PC-9 (cell line): ENCODE measurements around the gene NPM3. TPM values are rescaled to one million over a fixed set of nuclear protein-coding genes. Genes with fewer than 3 reads are reported as not detected.
A peak's percentile ranks its signal among the peaks of the same experiment; 100 is the strongest.

Experiments
- Bru-seq: library from RNA; stranded (reverse); fragments of 400-500 nt; gene quantifications from one replicate; lab custom pipeline; 2021; lab: Mats Ljungman, UMichigan
- BruChase-seq, 2 experiments: library from RNA; stranded (reverse); fragments of 400-500 nt; gene quantifications; one replicate each; lab custom pipeline; 2021; lab: Mats Ljungman, UMichigan
- BruUV-seq: library from RNA; stranded (reverse); fragments of 400-500 nt; replicated peaks from 2 replicates; lab custom pipeline; 2021; lab: Mats Ljungman, UMichigan
- CTCF ChIA-PET: fragments of 300-600 bp; sonication (Branson Sonifier 250); formaldehyde crosslinking; loops from one replicate; lab custom pipeline; 2022; ENCODE audit warnings: antibody characterized with exemption; lab: Charles Lee
- POLR2A ChIA-PET: fragments of 300-600 bp; sonication (Branson Sonifier 250); formaldehyde crosslinking; loops from one replicate; lab custom pipeline; 2022; ENCODE audit warnings: antibody characterized with exemption; ENCODE audit not compliant: unreplicated experiment; lab: Charles Lee
- DNase-seq, 2 experiments: peaks; one replicate each; pipeline versions ENCODE4 v3.0.0 to v3.0.0-alpha.2; 2015 to 2022; ENCODE audit warnings: mixed read lengths in 1 of 2
- H2AFZ ChIP-seq: fragments of 200-600 bp; sonication (generic); 2 replicates; pipeline ENCODE4 v1.8.1; 2017; ENCODE audit warnings: antibody characterized with exemption
- H3F3A ChIP-seq: fragments of 200-600 bp; sonication (generic); 2 replicates; pipeline ENCODE4 v1.8.1; 2017; ENCODE audit warnings: antibody characterized with exemption, mild to moderate bottlenecking, low read depth; ENCODE audit not compliant: insufficient read depth
- H3K27ac ChIP-seq: fragments of 200-600 bp; sonication (generic); 2 replicates; pipeline ENCODE4 v1.6.1; 2016; ENCODE audit warnings: mixed run types
- H3K27me3 ChIP-seq: fragments of 200-600 bp; sonication (generic); 2 replicates; pipeline ENCODE4 v1.6.1; 2016; ENCODE audit warnings: low read depth, mixed run types; ENCODE audit not compliant: insufficient read depth
- H3K36me3 ChIP-seq: fragments of 200-600 bp; sonication (generic); 2 replicates; pipeline ENCODE4 v1.6.1; 2016; ENCODE audit warnings: low read depth, mixed run types
- H3K4me1 ChIP-seq: fragments of 200-600 bp; sonication (generic); replicated peaks from 2 replicates; pipeline ENCODE4 v1.6.1; 2016; ENCODE audit warnings: mixed run types; ENCODE audit not compliant: insufficient read depth
- H3K4me2 ChIP-seq: fragments of 200-600 bp; sonication (generic); 2 replicates; pipeline ENCODE4 v1.6.1; 2017; ENCODE audit warnings: mixed run types
- H3K4me3 ChIP-seq: fragments of 200-600 bp; sonication (generic); 2 replicates; pipeline ENCODE4 v1.6.1; 2016; ENCODE audit warnings: mixed run types
- H3K79me2 ChIP-seq: fragments of 200-600 bp; sonication (generic); 2 replicates; pipeline ENCODE4 v1.6.1; 2017; ENCODE audit warnings: low read depth, mixed run types
- H3K9me2 ChIP-seq: fragments of 200-600 bp; sonication (generic); 2 replicates; pipeline ENCODE4 v1.8.1; 2017; ENCODE audit warnings: mild to moderate bottlenecking; ENCODE audit not compliant: insufficient read depth
- H3K9me3 ChIP-seq: fragments of 200-600 bp; sonication (generic); 2 replicates; pipeline ENCODE4 v1.8.1; 2016; ENCODE audit warnings: low read depth; ENCODE audit not compliant: insufficient read depth
- H4K20me1 ChIP-seq: fragments of 200-600 bp; sonication (generic); 2 replicates; pipeline ENCODE4 v1.8.1; 2017; ENCODE audit not compliant: insufficient read depth
- CTCF ChIP-seq: fragments of 200-600 bp; sonication (generic); conservative IDR thresholded peaks from 2 replicates; pipeline ENCODE4 v1.6.1; 2017; ENCODE audit warnings: mixed run types, antibody characterized with exemption, mild to moderate bottlenecking, moderate library complexity
- EZH2 ChIP-seq: fragments of 200-600 bp; sonication (generic); IDR thresholded peaks from 2 replicates; pipeline ENCODE4 v1.8.0; 2017; ENCODE audit warnings: antibody characterized with exemption, low read depth
- intact Hi-C: fragments of 100-400 bp; cut with micrococcal nuclease; formaldehyde crosslinking; loops from one replicate; pipeline ENCODE4 v1.10.0; 2022; ENCODE audit not compliant: unreplicated experiment
- long read RNA-seq: library from polyadenylated mRNA; stranded (forward); transcript quantifications from one replicate; pipeline ENCODE4 v2.0.0, GENCODE V29; 2022
- total RNA-seq: library from RNA; stranded (reverse); gene quantifications from 2 replicates; pipeline ENCODE4 v1.2.3, GENCODE V29; 2021

Gene NPM3
- total RNA-seq (36.1 and 43.6 TPM in 2 replicates), Bru-seq, nascent RNA (percentile 52 among the genes with signal in this experiment), BruChase-seq, experiment 1, labeled RNA remaining after a 2-hour chase (percentile 55 among the genes with signal in this experiment), BruChase-seq, experiment 2, labeled RNA remaining after a 6-hour chase (percentile 71 among the genes with signal in this experiment)
- long read RNA-seq, partial matches to known transcripts, result 0 of 1 reads
- long read RNA-seq, other reads (novel, unspliced or antisense), result 1 of 1 reads

- POLR2A ChIA-PET, result interaction anchor here (0.6 kb wide), 1 partner anchor 221 kb away, joined by 3 read pairs; no protein-coding TSS in a partner anchor
- DNase-seq, result peak; percentile 56 to 66
- BruUV-seq, result TSS peak; percentile 25
These were observed at the start of gene NPM3 for GRCh38 chr10:101782811-101783735. NPM3 (minus strand) TSS chr10:101783446; CDS start chr10:101783390, 56 bp downstream.

GRCh38 chr10:101832325-101832771 lies 49.1 kb upstream of the NPM3 start:
- BruUV-seq, result no TSS peak
- Histone ChIP-seq H3K9me2 (no peaks in the 10 kb centered on the region), H3K36me3 (no peaks in the 10 kb centered on the region), H3K4me2 (no peak overlapping the region), H2AFZ (no peak overlapping the region), H3K27me3 (no peaks in the 10 kb centered on the region), H3K79me2 (no peaks in the 10 kb centered on the region), H4K20me1 (no peaks in the 10 kb centered on the region), H3F3A (no peaks in the 10 kb centered on the region; the same call in 1 of the 2 replicates), H3K9me3 (no peaks in the 10 kb centered on the region), H3K27ac (no peak overlapping the region), H3K4me1 (0 out of 2 replicates have a peak, but pooled peaks cover 9% of the 10 kb centered on the region), H3K4me3 (no peak overlapping the region)
- CTCF ChIA-PET, result no interaction called here
- no peak for DNase-seq
- TF ChIP-seq CTCF (no peak), EZH2 (no peak)
- POLR2A ChIA-PET, result no interaction called here
- intact Hi-C loops, result no loop called here

More at GRCh38 chr10:101782811-101783735, at the start of gene NPM3:
- H3K9me2 ChIP-seq, result no peaks in the 10 kb centered on the region
- H3K9me3 ChIP-seq, result no peaks in the 10 kb centered on the region
- peak within 1 kb of the TSS; percentile 98 for H2AFZ ChIP-seq
- no peaks in the 10 kb centered on the region for H3K36me3 ChIP-seq
- H3K27ac ChIP-seq, result no peak within 1 kb of the TSS
- peaks cover 10% of the 10 kb centered on the region; the same call in 1 of the 2 replicates for H3K79me2 ChIP-seq
- peaks cover 3% of the 10 kb centered on the region; the same call in 1 of the 2 replicates for H4K20me1 ChIP-seq
- peak within 1 kb of the TSS; percentile 79 for H3K4me2 ChIP-seq
- no peaks in the 10 kb centered on the region for H3K27me3 ChIP-seq
- peaks cover 11% of the 10 kb centered on the region; the same call in 1 of the 2 replicates for H3K4me1 ChIP-seq
- no peak for TF ChIP-seq CTCF
- peaks cover 25% of the 10 kb centered on the region for H3F3A ChIP-seq
- intact Hi-C loops, result loop anchor here (10.0 kb wide), 1 partner anchor 328 kb away; no protein-coding TSS in a partner anchor
- peak within 1 kb of the TSS; percentile 88 for H3K4me3 ChIP-seq
- CTCF ChIA-PET, result interaction anchor here (0.6 to 1.1 kb wide), 3 partner anchors 18 to 569 kb away, joined by 3 to 5 read pairs (median 3); no protein-coding TSS in a partner anchor

GRCh38 chr10:101831169-101831811 lies 48.0 kb upstream of the NPM3 start:
- H3K9me2 ChIP-seq, result no peaks in the 10 kb centered on the region
- no peaks in the 10 kb centered on the region for H3K79me2 ChIP-seq
- ChIA-PET CTCF (no interaction called here), POLR2A (no interaction called here)
- peak overlapping the region; percentile 73 for H3K4me2 ChIP-seq
- no peaks in the 10 kb centered on the region; the same call in 1 of the 2 replicates for H3F3A ChIP-seq
- H3K9me3 ChIP-seq, result no peaks in the 10 kb centered on the region
- no peaks in the 10 kb centered on the region for H4K20me1 ChIP-seq
- H3K4me1 ChIP-seq, result 0 out of 2 replicates have a peak, but pooled peaks cover 9% of the 10 kb centered on the region
- no peaks in the 10 kb centered on the region for H3K36me3 ChIP-seq
- intact Hi-C loops, result no loop called here
- no TSS peak for BruUV-seq
- no peak for DNase-seq
- peak overlapping the region; percentile 40; the same call in 1 of the 2 replicates for H3K4me3 ChIP-seq
- peak overlapping the region; percentile 69 for H2AFZ ChIP-seq
- 0 out of 2 replicates have a peak overlapping the region, but pooled peaks have one; percentile 26 for H3K27ac ChIP-seq
- TF ChIP-seq EZH2 (no peak), CTCF (no peak)
- no peaks in the 10 kb centered on the region for H3K27me3 ChIP-seq
